Activated CD4-positive, alpha-beta T cell treated with anti-CD3 and anti-CD28 coated beads, Interleukin-2, amount 10 ng/mL, durations not matched to agents 24 days and 14 days (primary cell): ENCODE measurements around the gene ADGRV1. TPM values are rescaled to one million over a fixed set of nuclear protein-coding genes. Genes with fewer than 3 reads are reported as not detected.

Experiments
- DNase-seq: peaks from one replicate; pipeline ENCODE4 v3.0.0; 2022
- H3K27ac Mint-ChIP-seq: one replicate; pipeline ENCODE4 v1.8.0; 2022; ENCODE audit warnings: mild to moderate bottlenecking, mixed read lengths
- H3K27me3 Mint-ChIP-seq: one replicate; pipeline ENCODE4 v1.8.0; 2022; ENCODE audit warnings: mixed read lengths
- H3K36me3 Mint-ChIP-seq: one replicate; pipeline ENCODE4 v1.8.0; 2022; ENCODE audit warnings: low read depth, mild to moderate bottlenecking, mixed read lengths
- H3K4me1 Mint-ChIP-seq: one replicate; pipeline ENCODE4 v1.8.0; 2021; ENCODE audit warnings: mixed read lengths
- H3K4me3 Mint-ChIP-seq: one replicate; pipeline ENCODE4 v1.8.0; 2022; ENCODE audit warnings: mild to moderate bottlenecking, moderate library complexity, mixed read lengths
- H3K9me3 Mint-ChIP-seq: one replicate; pipeline ENCODE4 v1.8.0; 2021; ENCODE audit warnings: mixed read lengths
- intact Hi-C: fragments of 100-400 bp; cut with micrococcal nuclease; formaldehyde crosslinking; loops from one replicate; pipeline ENCODE4 v1.15.1; 2023
- total RNA-seq: library from RNA; stranded (reverse); gene quantifications from 2 replicates; pipeline ENCODE4 v1.2.3, GENCODE V29; 2022

ADGRV1 gene
- total RNA-seq, 1 donor from 2014 or later = 0.63 TPM

- Mint-ChIP-seq H3K4me3 (no peak overlapping the region), H3K4me1 (no peaks in the 10 kb centered on the region), H3K9me3 (no peaks in the 10 kb centered on the region), H3K27me3 (peaks cover 19% of the 10 kb centered on the region), H3K27ac (no peak overlapping the region), H3K36me3 (no peaks in the 10 kb centered on the region)
- intact Hi-C loops = loop anchor here (5.0 kb wide), 2 partner anchors 237 to 362 kb away; no protein-coding TSS in a partner anchor
- DNase-seq = no peak
These were observed 306.6 kb downstream of the ADGRV1 start for GRCh38 chr5:90865180-90865579.

- Mint-ChIP-seq H3K27ac (no peak overlapping the region), H3K36me3 (no peaks in the 10 kb centered on the region), H3K9me3 (no peaks in the 10 kb centered on the region)
These were observed 307.7 kb downstream of the ADGRV1 start for GRCh38 chr5:90866333-90866732.

DNA sequence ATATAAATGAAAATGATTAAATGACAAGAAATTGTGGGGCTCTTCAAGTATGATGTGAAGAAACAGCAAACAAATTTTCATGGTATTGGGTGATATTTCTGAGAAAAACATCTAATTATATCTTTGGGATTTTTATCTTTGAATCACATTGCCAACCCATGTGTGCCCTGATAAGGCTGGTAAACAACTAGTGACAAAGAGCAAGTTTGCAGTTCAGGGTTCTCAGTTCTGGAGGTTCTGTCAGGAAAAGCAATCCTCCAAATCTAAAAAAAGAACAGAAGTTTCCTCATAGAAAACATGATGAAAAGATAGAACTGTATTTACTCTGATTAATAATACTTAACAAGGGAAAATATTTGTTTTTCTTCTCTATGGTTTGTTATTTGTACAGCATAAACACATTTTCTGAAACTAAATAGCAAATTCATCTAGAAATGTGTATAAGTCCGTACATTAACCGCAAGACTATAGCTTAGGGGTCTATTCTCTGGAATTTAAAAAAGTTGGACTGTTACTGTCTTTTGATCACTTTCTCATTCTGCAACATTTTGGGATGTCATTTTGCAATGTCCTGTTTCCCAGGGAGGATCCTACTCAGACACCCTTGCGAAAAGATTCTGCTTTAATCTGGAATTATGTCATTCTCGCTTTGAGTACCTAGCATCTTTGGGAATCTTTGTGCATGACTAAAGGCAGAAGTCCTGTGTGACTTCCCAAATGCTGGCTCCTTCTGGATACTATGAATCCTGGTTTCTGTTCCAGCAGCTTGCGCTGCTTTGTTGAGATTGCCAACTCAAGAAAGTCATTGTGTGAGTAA, 308.5 kb downstream of the ADGRV1 start:
- Mint-ChIP-seq H3K4me3 (no peak overlapping the region), H3K4me1 (no peaks in the 10 kb centered on the region), H3K27ac (no peak overlapping the region), H3K27me3 (peaks cover 21% of the 10 kb centered on the region), H3K36me3 (no peaks in the 10 kb centered on the region), H3K9me3 (no peaks in the 10 kb centered on the region)
- DNase-seq = no peak
- intact Hi-C loops = loop anchor here (1.0 to 5.0 kb wide), 5 partner anchors 66 to 552 kb away; no protein-coding TSS in a partner anchor

More at GRCh38 chr5:90866333-90866732, 307.7 kb downstream of the ADGRV1 start:
- Mint-ChIP-seq H3K4me3 (no peak overlapping the region), H3K4me1 (no peaks in the 10 kb centered on the region), H3K27me3 (peaks cover 21% of the 10 kb centered on the region)
- no peak for DNase-seq
- intact Hi-C loops = loop anchor here (1.0 to 5.0 kb wide), 5 partner anchors 66 to 553 kb away; no protein-coding TSS in a partner anchor

DNA sequence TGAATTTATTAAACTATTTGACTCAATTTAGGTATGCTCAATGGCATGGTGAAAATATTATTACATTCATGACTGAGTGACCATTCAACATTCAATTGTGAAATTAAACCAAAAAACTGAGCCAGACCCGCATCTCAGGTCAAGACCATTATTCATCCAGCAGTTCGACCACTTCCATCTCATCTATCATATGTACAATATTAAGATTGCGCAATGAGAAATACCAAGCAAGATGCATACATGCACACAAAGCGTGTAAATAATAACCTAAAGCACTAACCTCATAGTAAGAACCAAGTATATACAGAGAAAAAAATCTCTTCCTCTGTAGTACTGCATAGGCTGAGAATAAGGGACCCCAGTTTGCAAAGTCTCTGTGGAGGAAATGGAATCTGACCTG, 310.2 kb downstream of the ADGRV1 start:
- Mint-ChIP-seq H3K27ac (no peak overlapping the region), H3K9me3 (no peaks in the 10 kb centered on the region), H3K27me3 (peaks cover 22% of the 10 kb centered on the region), H3K4me3 (no peak overlapping the region), H3K4me1 (peaks cover 2% of the 10 kb centered on the region), H3K36me3 (no peaks in the 10 kb centered on the region)
- intact Hi-C loops = loop anchor here (5.0 kb wide), 2 partner anchors 234 to 359 kb away; no protein-coding TSS in a partner anchor
- no peak for DNase-seq

DNA sequence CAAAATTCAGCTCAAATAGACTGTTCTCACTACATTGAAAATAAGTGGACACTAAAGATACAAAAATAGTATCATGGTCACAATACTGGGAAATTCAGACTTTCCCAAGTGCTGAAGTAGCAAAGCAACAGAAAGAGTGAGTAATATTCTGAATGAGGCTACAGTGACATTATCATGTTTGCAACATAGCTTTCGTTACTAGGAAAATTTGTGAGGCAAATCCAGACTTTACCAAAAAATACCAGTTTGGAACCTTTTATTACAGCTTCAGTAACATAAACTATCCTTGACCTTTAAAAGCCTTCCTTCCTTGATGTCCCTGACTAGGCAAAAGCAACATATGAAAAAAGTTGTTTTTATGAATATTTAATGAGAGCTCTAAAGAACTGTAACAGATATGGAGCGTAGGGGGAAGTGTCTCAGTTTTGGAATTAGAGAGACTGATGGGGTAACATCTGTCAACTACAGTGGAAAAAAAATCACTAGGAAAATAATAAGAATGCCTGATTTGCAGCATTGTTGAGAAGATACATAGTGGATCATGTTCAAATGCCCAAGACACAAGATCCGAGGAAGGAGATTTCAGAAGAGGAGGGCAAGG, 312.9 kb downstream of the ADGRV1 start:
- no peaks in the 10 kb centered on the region for H3K36me3 Mint-ChIP-seq
- H3K4me1 Mint-ChIP-seq = peaks cover 2% of the 10 kb centered on the region
- no peak overlapping the region for H3K27ac Mint-ChIP-seq
- H3K27me3 Mint-ChIP-seq = peaks cover 30% of the 10 kb centered on the region
- no peak for DNase-seq
- no peaks in the 10 kb centered on the region for H3K9me3 Mint-ChIP-seq
- H3K4me3 Mint-ChIP-seq = no peak overlapping the region
- intact Hi-C loops = loop anchor here (5.0 kb wide), 2 partner anchors 301 to 406 kb away; no protein-coding TSS in a partner anchor

- H3K4me3 Mint-ChIP-seq = no peak overlapping the region
- H3K36me3 Mint-ChIP-seq = no peaks in the 10 kb centered on the region
- peaks cover 2% of the 10 kb centered on the region for H3K4me1 Mint-ChIP-seq
- peaks cover 37% of the 10 kb centered on the region for H3K27me3 Mint-ChIP-seq
- no peaks in the 10 kb centered on the region for H3K9me3 Mint-ChIP-seq
- no peak for DNase-seq
- no peak overlapping the region for H3K27ac Mint-ChIP-seq
- intact Hi-C loops = loop anchor here (5.0 kb wide), 2 partner anchors 299 to 404 kb away; no protein-coding TSS in a partner anchor
These were observed 314.5 kb downstream of the ADGRV1 start for GRCh38 chr5:90873033-90873517.

GRCh38 chr5:90874066-90874465, 315.5 kb downstream of the ADGRV1 start:
- no peaks in the 10 kb centered on the region for H3K36me3 Mint-ChIP-seq
- H3K4me3 Mint-ChIP-seq = no peak overlapping the region
- peaks cover 35% of the 10 kb centered on the region for H3K27me3 Mint-ChIP-seq
- no peaks in the 10 kb centered on the region for H3K9me3 Mint-ChIP-seq
- no peak overlapping the region for H3K27ac Mint-ChIP-seq
- intact Hi-C loops = loop anchor here (5.0 kb wide), 2 partner anchors 298 to 403 kb away; no protein-coding TSS in a partner anchor
- DNase-seq = no peak
- peaks cover 2% of the 10 kb centered on the region for H3K4me1 Mint-ChIP-seq

DNA sequence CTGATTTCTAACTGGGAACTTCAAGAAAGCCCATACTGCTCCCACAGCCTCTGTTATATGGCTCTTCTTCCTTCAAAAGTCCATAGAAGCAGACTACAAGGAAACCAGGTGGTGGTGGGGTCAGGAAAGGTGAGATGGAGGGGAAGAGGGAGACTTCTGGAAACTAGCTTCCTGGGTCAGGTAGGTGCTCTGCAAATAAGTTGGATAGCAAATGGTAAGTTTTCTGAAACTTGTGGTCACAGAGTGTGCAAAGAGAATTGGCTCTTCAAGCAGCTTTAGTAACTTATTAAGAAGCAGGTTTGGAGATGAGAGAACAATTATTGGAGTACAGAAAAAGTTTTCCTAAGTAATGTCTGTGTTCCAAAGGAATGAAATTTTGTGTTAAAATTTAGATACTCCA, 316.9 kb downstream of the ADGRV1 start:
- no peak overlapping the region for H3K4me3 Mint-ChIP-seq
- H3K27ac Mint-ChIP-seq = no peak overlapping the region
- peaks cover 30% of the 10 kb centered on the region for H3K27me3 Mint-ChIP-seq
- H3K9me3 Mint-ChIP-seq = no peaks in the 10 kb centered on the region
- intact Hi-C loops = no loop called here
- H3K4me1 Mint-ChIP-seq = peaks cover 2% of the 10 kb centered on the region
- DNase-seq = no peak
- H3K36me3 Mint-ChIP-seq = no peaks in the 10 kb centered on the region

- peaks cover 2% of the 10 kb centered on the region for H3K4me1 Mint-ChIP-seq
- H3K27me3 Mint-ChIP-seq = peaks cover 35% of the 10 kb centered on the region
- no peaks in the 10 kb centered on the region for H3K36me3 Mint-ChIP-seq
- intact Hi-C loops = no loop called here
- no peak overlapping the region for H3K4me3 Mint-ChIP-seq
- no peak overlapping the region for H3K27ac Mint-ChIP-seq
- no peak for DNase-seq
- no peaks in the 10 kb centered on the region for H3K9me3 Mint-ChIP-seq
These were observed 317.8 kb downstream of the ADGRV1 start for GRCh38 chr5:90876366-90876765.

DNA sequence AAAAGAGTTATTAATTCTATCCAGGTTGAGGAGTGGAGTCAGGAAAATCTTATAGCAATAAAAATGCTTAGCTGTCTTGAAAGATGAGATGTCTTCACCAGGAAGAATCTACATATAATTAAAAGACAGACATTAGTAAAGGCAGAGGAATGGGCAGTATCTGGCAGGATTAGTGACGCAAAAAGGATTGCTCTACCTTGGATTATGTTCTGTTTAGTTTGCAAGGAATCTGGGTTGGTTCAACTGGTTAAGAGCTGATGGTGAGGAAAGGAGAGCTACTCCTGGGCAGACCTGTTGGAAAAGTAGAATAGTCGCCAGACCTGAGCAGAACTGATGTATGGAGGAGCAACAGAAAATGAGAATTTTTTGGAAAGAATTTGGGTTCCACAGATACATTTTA, 318.5 kb downstream of the ADGRV1 start:
- no peak for DNase-seq
- H3K4me3 Mint-ChIP-seq = no peak overlapping the region
- intact Hi-C loops = no loop called here
- no peak overlapping the region for H3K27ac Mint-ChIP-seq
- H3K27me3 Mint-ChIP-seq = peaks cover 37% of the 10 kb centered on the region
- no peaks in the 10 kb centered on the region for H3K9me3 Mint-ChIP-seq
- H3K4me1 Mint-ChIP-seq = peaks cover 2% of the 10 kb centered on the region
- no peaks in the 10 kb centered on the region for H3K36me3 Mint-ChIP-seq

GRCh38 chr5:90878081-90878480, 319.5 kb downstream of the ADGRV1 start:
- H3K27me3 Mint-ChIP-seq = peaks cover 37% of the 10 kb centered on the region
- no peak for DNase-seq
- intact Hi-C loops = no loop called here

DNA sequence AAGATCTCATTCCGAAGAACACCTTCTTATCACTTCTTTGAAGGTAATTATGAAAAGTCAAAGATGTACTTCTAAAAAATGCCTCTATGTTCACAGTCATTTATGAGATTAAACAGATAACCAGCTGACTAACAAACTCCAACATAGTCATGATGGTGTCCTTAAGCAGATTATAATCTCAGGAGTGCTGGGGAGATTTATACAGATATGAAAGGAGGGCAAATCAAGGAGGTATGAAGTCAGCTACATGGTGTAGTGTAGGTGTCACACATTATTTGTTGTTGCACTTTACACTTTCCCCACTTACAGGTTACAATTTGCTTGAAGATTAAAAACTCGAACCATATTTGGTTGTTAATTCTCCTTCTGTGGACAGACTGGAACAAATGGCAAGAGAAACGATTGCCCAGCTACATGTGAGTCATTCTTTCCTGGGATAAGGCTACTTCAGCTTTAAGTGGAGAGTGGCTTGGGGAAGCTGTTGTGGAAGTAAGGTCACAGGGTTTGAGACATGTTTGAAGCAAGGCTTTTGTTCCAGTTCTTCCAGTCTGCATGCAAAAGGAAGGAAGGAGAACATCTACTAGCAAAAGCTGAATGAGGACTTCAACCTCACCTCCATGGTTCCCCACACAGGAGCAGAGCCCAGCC, 320.1 kb downstream of the ADGRV1 start:
- no peak for DNase-seq
- Mint-ChIP-seq H3K27me3 (peaks cover 40% of the 10 kb centered on the region), H3K27ac (no peak overlapping the region), H3K36me3 (no peaks in the 10 kb centered on the region), H3K4me3 (no peak overlapping the region), H3K9me3 (no peaks in the 10 kb centered on the region), H3K4me1 (no peaks in the 10 kb centered on the region)
- intact Hi-C loops = no loop called here

More at GRCh38 chr5:90878081-90878480, 319.5 kb downstream of the ADGRV1 start:
- H3K4me1 Mint-ChIP-seq = no peaks in the 10 kb centered on the region
- H3K36me3 Mint-ChIP-seq = no peaks in the 10 kb centered on the region
- H3K9me3 Mint-ChIP-seq = no peaks in the 10 kb centered on the region
- no peak overlapping the region for H3K4me3 Mint-ChIP-seq
- no peak overlapping the region for H3K27ac Mint-ChIP-seq

- peaks cover 39% of the 10 kb centered on the region for H3K27me3 Mint-ChIP-seq
- intact Hi-C loops = no loop called here
These were observed 323.1 kb downstream of the ADGRV1 start for GRCh38 chr5:90881626-90882150.

More at GRCh38 chr5:90881626-90882150, 323.1 kb downstream of the ADGRV1 start:
- Mint-ChIP-seq H3K36me3 (no peaks in the 10 kb centered on the region), H3K9me3 (no peaks in the 10 kb centered on the region), H3K27ac (no peak overlapping the region), H3K4me1 (no peaks in the 10 kb centered on the region), H3K4me3 (no peak overlapping the region)
- DNase-seq = no peak
